K562 (cell line): ENCODE data around the gene ZNF350. TPM values are rescaled to one million over a fixed set of nuclear protein-coding genes. Genes with fewer than 3 reads are reported as not detected.

Experiments
- CHD1 ChIP-seq: fragments of 200-600 bp; sonication (generic); IDR thresholded peaks from one replicate; pipeline ENCODE4 v1.6.1; 2012; ENCODE audit warnings: mild to moderate bottlenecking, moderate library complexity, low read length, inconsistent platforms
- EP300 ChIP-seq: IDR thresholded peaks from 2 replicates; pipeline ENCODE4 v1.6.1; 2012; ENCODE audit warnings: low read length, improper control_type of control experiment
- FOXJ3 ChIP-seq: sonication (generic); formaldehyde crosslinking; IDR thresholded peaks from 2 replicates; pipeline ENCODE4 v1.4.0; 2020; ENCODE audit warnings: mild to moderate bottlenecking, missing genetic modification reagents
- GMEB1 ChIP-seq: fragments of 250-450 bp; sonication (Bioruptor Pico); IDR thresholded peaks from 2 replicates; pipeline ENCODE4 v1.4.0; 2020; ENCODE audit warnings: mild to moderate bottlenecking
- MCM7 ChIP-seq, 2 experiments: fragments of 450-650 bp; IDR thresholded peaks; 2 replicates each; pipeline ENCODE4 v1.6.1; 2016 to 2018
- MYC ChIP-seq, 2 experiments: fragments of 250-450 bp in 1 of 2; sonication (Bioruptor Pico) in 1 of 2; IDR thresholded peaks; 2 replicates each; pipeline versions ENCODE4 v1.5.1 to v1.6.1; 2012 to 2021; ENCODE audit warnings: low read depth in 2 of 2, borderline replicate concordance in 1 of 2, improper control_type of control experiment in 1 of 2, low read length in 1 of 2, mild to moderate bottlenecking in 1 of 2, moderate library complexity in 1 of 2
- POLR3G ChIP-seq: IDR thresholded peaks from 2 replicates; pipeline ENCODE4 v1.6.1; 2011; ENCODE audit not compliant: insufficient read length, insufficient replicate concordance; ENCODE audit errors: extremely low read depth
- RHOXF2B ChIP-seq: fragments of 250-450 bp; sonication (Bioruptor Pico); conservative IDR thresholded peaks from 2 replicates; pipeline ENCODE4 v1.5.1; 2021
- SAFB ChIP-seq: fragments of 200-400 bp; formaldehyde crosslinking; IDR thresholded peaks from 2 replicates; pipeline ENCODE4 v1.6.1; 2017; ENCODE audit warnings: low read depth, low read length, borderline replicate concordance
- SMARCA5 ChIP-seq: fragments of 450-650 bp; IDR thresholded peaks from 2 replicates; pipeline ENCODE4 v1.6.1; 2016
- SRF ChIP-seq, 2 experiments: fragments of 250-450, 450-650 bp in 1 of 2; sonication (Bioruptor Pico) in 1 of 2; sonication (generic) in 1 of 2; formaldehyde crosslinking; IDR thresholded peaks; 2 replicates each; pipeline versions ENCODE4 v1.5.0 to v1.5.1; 2020 to 2022; ENCODE audit warnings: mild to moderate bottlenecking in 1 of 2, missing genetic modification reagents in 1 of 2
- WHSC1 ChIP-seq: IDR thresholded peaks from one replicate; pipeline ENCODE4 v1.6.1; 2012; ENCODE audit warnings: low read length, control low read depth, inconsistent platforms
- ZNF263 ChIP-seq: sonication (generic); formaldehyde crosslinking; IDR thresholded peaks from 2 replicates; pipeline ENCODE4 v1.8.0; 2022; ENCODE audit warnings: mild to moderate bottlenecking, missing genetic modification reagents, borderline replicate concordance
- ZNF316 ChIP-seq: fragments of 450-650 bp; IDR thresholded peaks from 2 replicates; pipeline ENCODE4 v1.6.1; 2016
- ZNF780A ChIP-seq: fragments of 250-450 bp; sonication (Bioruptor Pico); IDR thresholded peaks from 2 replicates; pipeline ENCODE4 v1.5.0; 2021; ENCODE audit warnings: mild to moderate bottlenecking
- polyA plus RNA-seq, 8 experiments: library from polyadenylated mRNA; depleted of rRNA in 4 of 8; stranded (reverse) in 5 of 8; unstranded in 3 of 8; fragments of >200 nt; fragmentation: Nextera tagmentation in 2 of 8; fragmentation: Illumina TruSeq in 1 of 8; extraction: Ambion mirVana in 2 of 8; extraction: Trizol in 1 of 8; gene quantifications; 2 replicates each; pipeline versions ENCODE4 v1.2.1 to v1.2.3, GENCODE V29; 2011 to 2014; ENCODE audit warnings: inconsistent platforms in 1 of 8, missing spikeins in 1 of 8
- total RNA-seq, 7 experiments: library from RNA; depleted of rRNA in 6 of 7; stranded (reverse); fragments of >200 nt in 6 of 7; fragmentation: Illumina TruSeq in 2 of 7; extraction: Trizol in 2 of 7; gene quantifications; 2 replicates each; pipeline versions ENCODE4 v1.2.1 to v1.2.3, GENCODE V29; 2011 to 2021; ENCODE audit warnings: low replicate concordance in 1 of 7
- TF ChIP-seq, protein P1 (sequence below), 2 experiments: fragments of 450-650 bp; formaldehyde crosslinking in 1 of 2; IDR thresholded peaks; 2 replicates each; pipeline versions ENCODE4 v1.4.0 to v1.6.1; 2014 to 2020; ENCODE audit warnings: mild to moderate bottlenecking in 2 of 2, borderline replicate concordance in 1 of 2, low read depth in 1 of 2
- TF ChIP-seq, protein P2 (sequence below): fragments of 250-450 bp; sonication (Bioruptor Pico); IDR thresholded peaks from 2 replicates; pipeline ENCODE4 v1.9.0; 2021; ENCODE audit warnings: mild to moderate bottlenecking

ZNF350 gene
- total and polyA plus RNA-seq, 9 of the 15 experiments (the other 6 are each of a cell fraction or from before 2014, with no cell fraction given), result 1.7 to 4.8 (median 2.9) TPM

- TF ChIP-seq, protein P1, sequence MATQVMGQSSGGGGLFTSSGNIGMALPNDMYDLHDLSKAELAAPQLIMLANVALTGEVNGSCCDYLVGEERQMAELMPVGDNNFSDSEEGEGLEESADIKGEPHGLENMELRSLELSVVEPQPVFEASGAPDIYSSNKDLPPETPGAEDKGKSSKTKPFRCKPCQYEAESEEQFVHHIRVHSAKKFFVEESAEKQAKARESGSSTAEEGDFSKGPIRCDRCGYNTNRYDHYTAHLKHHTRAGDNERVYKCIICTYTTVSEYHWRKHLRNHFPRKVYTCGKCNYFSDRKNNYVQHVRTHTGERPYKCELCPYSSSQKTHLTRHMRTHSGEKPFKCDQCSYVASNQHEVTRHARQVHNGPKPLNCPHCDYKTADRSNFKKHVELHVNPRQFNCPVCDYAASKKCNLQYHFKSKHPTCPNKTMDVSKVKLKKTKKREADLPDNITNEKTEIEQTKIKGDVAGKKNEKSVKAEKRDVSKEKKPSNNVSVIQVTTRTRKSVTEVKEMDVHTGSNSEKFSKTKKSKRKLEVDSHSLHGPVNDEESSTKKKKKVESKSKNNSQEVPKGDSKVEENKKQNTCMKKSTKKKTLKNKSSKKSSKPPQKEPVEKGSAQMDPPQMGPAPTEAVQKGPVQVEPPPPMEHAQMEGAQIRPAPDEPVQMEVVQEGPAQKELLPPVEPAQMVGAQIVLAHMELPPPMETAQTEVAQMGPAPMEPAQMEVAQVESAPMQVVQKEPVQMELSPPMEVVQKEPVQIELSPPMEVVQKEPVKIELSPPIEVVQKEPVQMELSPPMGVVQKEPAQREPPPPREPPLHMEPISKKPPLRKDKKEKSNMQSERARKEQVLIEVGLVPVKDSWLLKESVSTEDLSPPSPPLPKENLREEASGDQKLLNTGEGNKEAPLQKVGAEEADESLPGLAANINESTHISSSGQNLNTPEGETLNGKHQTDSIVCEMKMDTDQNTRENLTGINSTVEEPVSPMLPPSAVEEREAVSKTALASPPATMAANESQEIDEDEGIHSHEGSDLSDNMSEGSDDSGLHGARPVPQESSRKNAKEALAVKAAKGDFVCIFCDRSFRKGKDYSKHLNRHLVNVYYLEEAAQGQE (IDR thresholded peaks at IDR 0.05; ENCODE audit: borderline replicate concordance), result peak; percentile 14; the same call in 1 of the 2 replicates
- TF ChIP-seq, protein P1 (CRISPR knock-in tag; IDR thresholded peaks at IDR 0.05; ENCODE audit: low read depth), result 0 out of 2 replicates have a peak, but pooled peaks have one; percentile 26
- no peak; the same call in none of the 2 replicates for TF ChIP-seq GMEB1 (CRISPR knock-in tag)
- TF ChIP-seq ZNF316, result no peak
- peak; percentile 46; the same call in 1 of the 2 replicates for TF ChIP-seq MYC (IDR thresholded peaks at IDR 0.05; ENCODE audit: low read depth, low read length)
- TF ChIP-seq MYC (CRISPR knock-in tag; IDR thresholded peaks at IDR 0.05; ENCODE audit: borderline replicate concordance, low read depth), result no peak
- TF ChIP-seq CHD1, result no peak
- TF ChIP-seq, protein P2, sequence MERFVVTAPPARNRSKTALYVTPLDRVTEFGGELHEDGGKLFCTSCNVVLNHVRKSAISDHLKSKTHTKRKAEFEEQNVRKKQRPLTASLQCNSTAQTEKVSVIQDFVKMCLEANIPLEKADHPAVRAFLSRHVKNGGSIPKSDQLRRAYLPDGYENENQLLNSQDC (CRISPR knock-in tag), result no peak
- no peak for TF ChIP-seq FOXJ3 (CRISPR knock-in tag)
- TF ChIP-seq EP300, result no peak
- TF ChIP-seq ZNF263 (CRISPR knock-in tag), result peak; percentile 17; the same call in 1 of the 2 replicates
- TF ChIP-seq SRF (CRISPR knock-in tag; IDR thresholded peaks at IDR 0.05), result no peak
- no peak for TF ChIP-seq ZNF780A (CRISPR knock-in tag)
- no peak for TF ChIP-seq RHOXF2B (CRISPR knock-in tag)
- TF ChIP-seq SAFB, result no peak
- no peak for TF ChIP-seq WHSC1
- TF ChIP-seq SMARCA5, result no peak
- no peak for TF ChIP-seq MCM7 (IDR thresholded peaks at IDR 0.05)
- no peak for TF ChIP-seq POLR3G
Observed at GRCh38 chr19:51926784-51927741, 59.6 kb downstream of the ZNF350 start, which contains the start of gene ZNF613 (continued).
